ENCODE data around the gene CABLES1. TPM values are rescaled to one million over a fixed set of nuclear protein-coding genes. Genes with fewer than 3 reads are reported as not detected.

The CABLES1 gene
- total RNA-seq, 1 donor from 2014 or later = 50.9 TPM

DNA sequence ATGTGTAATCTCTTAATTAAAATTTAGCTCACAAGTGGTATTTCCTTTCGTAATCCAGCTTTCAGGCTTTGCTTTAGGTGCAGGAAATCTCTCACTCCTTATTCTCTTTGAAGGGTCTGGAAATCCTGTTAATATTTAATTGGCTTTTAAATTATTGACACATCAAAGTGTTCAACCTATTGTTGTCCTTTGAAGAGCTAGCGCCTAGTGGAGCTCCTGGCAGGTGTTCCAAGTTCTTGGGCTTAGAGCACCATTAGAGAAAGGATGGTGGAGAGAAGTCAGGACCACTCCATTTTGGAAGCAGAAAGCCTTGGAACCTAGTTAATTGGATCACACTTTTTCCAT is 92.4 kb downstream of the CABLES1 start:
- TF ChIP-seq, protein P1, sequence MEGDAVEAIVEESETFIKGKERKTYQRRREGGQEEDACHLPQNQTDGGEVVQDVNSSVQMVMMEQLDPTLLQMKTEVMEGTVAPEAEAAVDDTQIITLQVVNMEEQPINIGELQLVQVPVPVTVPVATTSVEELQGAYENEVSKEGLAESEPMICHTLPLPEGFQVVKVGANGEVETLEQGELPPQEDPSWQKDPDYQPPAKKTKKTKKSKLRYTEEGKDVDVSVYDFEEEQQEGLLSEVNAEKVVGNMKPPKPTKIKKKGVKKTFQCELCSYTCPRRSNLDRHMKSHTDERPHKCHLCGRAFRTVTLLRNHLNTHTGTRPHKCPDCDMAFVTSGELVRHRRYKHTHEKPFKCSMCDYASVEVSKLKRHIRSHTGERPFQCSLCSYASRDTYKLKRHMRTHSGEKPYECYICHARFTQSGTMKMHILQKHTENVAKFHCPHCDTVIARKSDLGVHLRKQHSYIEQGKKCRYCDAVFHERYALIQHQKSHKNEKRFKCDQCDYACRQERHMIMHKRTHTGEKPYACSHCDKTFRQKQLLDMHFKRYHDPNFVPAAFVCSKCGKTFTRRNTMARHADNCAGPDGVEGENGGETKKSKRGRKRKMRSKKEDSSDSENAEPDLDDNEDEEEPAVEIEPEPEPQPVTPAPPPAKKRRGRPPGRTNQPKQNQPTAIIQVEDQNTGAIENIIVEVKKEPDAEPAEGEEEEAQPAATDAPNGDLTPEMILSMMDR (IDR thresholded peaks at IDR 0.05) = no peak
- DNase-seq (ENCODE audit: extremely low spot score, unreplicated experiment) = no peak
- no peaks in the 10 kb centered on the region for H3K27me3 Mint-ChIP-seq (ENCODE audit: unreplicated experiment)
- H3K27ac Mint-ChIP-seq (ENCODE audit: unreplicated experiment) = peak overlapping the region; percentile 43
- H3K36me3 Mint-ChIP-seq (ENCODE audit: unreplicated experiment) = peaks cover 16% of the 10 kb centered on the region
- no peaks in the 10 kb centered on the region for H3K9me3 Mint-ChIP-seq (ENCODE audit: unreplicated experiment)
- peaks cover 78% of the 10 kb centered on the region for H3K4me1 Mint-ChIP-seq (ENCODE audit: unreplicated experiment)
- H3K4me3 Mint-ChIP-seq (ENCODE audit: unreplicated experiment) = no peak overlapping the region

DNA sequence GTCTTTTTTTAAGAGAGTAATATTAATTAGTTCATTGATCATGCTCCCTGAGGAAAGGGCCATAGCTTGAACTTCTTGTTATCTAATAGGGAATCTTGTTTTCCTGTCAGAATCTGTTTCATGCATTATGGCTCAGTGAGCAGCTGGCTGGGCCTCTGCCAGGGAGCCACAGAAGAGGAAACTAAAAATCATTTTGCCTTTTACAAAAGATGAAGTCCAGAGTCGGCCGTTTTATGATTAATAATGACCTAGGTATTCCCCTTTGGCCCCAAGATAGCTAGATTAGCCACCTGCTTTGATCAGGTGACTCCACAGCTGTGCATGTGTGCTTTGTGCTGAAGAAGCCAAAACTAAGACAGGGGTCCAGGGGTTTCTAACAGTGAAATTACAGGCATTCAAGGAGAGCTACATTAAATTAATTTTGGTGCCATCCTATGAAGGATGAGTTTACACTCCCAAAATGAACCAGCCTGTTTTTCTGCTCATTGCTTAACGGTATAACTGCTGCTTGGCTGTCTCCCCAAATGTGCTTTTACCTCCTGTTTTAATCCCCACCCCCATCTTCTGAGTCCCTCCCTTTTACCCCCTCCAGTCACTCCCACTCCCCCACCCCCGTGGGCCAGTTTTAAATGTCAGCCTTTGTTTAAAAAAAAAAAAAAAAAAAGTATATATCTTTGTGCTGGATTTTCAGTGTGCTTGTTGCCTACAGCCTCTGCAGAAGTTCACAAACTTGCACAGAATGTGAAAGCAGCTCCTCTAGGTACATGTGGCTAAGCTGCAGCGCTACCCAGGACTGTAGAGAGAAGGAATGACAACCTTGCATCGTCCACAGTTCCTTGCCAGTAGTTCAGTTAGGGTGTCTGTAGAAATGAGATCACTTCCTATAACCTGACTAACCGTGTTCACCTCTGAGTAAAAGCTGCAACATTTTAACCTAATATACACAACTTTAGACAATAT is 93.1 kb downstream of the CABLES1 start:
- Mint-ChIP-seq H3K36me3 (ENCODE audit: unreplicated experiment) (peaks cover 18% of the 10 kb centered on the region), H3K27ac (ENCODE audit: unreplicated experiment) (peak overlapping the region; percentile 63), H3K4me3 (ENCODE audit: unreplicated experiment) (no peak overlapping the region), H3K27me3 (ENCODE audit: unreplicated experiment) (no peaks in the 10 kb centered on the region), H3K4me1 (ENCODE audit: unreplicated experiment) (peaks cover 81% of the 10 kb centered on the region), H3K9me3 (ENCODE audit: unreplicated experiment) (no peaks in the 10 kb centered on the region)
- TF ChIP-seq, protein P1 (IDR thresholded peaks at IDR 0.05) = no peak
- DNase-seq (ENCODE audit: extremely low spot score, unreplicated experiment) = no peak

DNA sequence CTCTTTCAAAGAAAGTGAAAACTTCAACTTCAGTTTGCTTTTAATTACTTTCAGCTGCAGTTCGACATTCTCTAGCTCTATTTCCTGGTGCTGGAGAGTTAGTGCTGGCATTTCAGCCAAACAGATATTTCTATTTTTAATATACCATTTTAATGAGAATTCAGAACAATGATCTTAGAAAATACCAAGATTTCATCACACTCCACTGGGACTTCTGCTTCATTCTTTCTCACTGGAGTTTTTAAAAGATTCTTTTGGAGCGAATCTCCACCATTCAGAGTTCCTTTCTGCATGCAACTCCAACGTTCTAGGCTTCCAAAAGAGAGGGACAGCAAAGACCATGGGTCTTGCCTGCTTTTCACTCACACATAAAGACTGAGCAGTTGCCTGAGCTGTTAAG is 94.2 kb downstream of the CABLES1 start:
- Mint-ChIP-seq H3K4me3 (ENCODE audit: unreplicated experiment) (no peak overlapping the region), H3K27ac (ENCODE audit: unreplicated experiment) (peak overlapping the region; percentile 68), H3K27me3 (ENCODE audit: unreplicated experiment) (no peaks in the 10 kb centered on the region), H3K36me3 (ENCODE audit: unreplicated experiment) (peaks cover 21% of the 10 kb centered on the region), H3K9me3 (ENCODE audit: unreplicated experiment) (no peaks in the 10 kb centered on the region), H3K4me1 (ENCODE audit: unreplicated experiment) (peaks cover 79% of the 10 kb centered on the region)
- DNase-seq (ENCODE audit: extremely low spot score, unreplicated experiment) = no peak
- TF ChIP-seq, protein P1 (IDR thresholded peaks at IDR 0.05) = no peak

DNA sequence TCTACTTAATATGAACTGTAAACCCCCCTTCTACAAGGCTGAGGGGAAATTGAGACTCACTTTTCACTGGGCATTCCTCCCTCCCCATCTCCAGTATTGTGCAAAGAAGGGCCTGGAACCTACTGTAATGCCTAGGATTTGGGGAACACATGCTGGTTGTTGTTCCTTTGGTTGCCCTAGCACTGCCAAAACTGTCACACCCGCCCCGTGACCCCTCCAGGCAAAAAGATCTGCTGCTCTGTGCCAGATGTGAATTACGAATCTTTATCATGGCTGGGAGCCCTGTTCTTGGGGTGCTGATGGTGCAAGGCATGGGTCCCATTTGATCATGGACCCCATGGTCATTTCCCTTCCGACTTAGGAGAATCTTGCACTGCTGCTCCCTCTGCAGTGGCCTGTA is 95.4 kb downstream of the CABLES1 start:
- TF ChIP-seq, protein P1 (IDR thresholded peaks at IDR 0.05) = no peak
- Mint-ChIP-seq H3K4me3 (ENCODE audit: unreplicated experiment) (no peak overlapping the region), H3K9me3 (ENCODE audit: unreplicated experiment) (no peaks in the 10 kb centered on the region), H3K27me3 (ENCODE audit: unreplicated experiment) (no peaks in the 10 kb centered on the region), H3K4me1 (ENCODE audit: unreplicated experiment) (peaks cover 81% of the 10 kb centered on the region), H3K27ac (ENCODE audit: unreplicated experiment) (peak overlapping the region; percentile 68), H3K36me3 (ENCODE audit: unreplicated experiment) (peaks cover 17% of the 10 kb centered on the region)
- no peak for DNase-seq (ENCODE audit: extremely low spot score, unreplicated experiment)

DNA sequence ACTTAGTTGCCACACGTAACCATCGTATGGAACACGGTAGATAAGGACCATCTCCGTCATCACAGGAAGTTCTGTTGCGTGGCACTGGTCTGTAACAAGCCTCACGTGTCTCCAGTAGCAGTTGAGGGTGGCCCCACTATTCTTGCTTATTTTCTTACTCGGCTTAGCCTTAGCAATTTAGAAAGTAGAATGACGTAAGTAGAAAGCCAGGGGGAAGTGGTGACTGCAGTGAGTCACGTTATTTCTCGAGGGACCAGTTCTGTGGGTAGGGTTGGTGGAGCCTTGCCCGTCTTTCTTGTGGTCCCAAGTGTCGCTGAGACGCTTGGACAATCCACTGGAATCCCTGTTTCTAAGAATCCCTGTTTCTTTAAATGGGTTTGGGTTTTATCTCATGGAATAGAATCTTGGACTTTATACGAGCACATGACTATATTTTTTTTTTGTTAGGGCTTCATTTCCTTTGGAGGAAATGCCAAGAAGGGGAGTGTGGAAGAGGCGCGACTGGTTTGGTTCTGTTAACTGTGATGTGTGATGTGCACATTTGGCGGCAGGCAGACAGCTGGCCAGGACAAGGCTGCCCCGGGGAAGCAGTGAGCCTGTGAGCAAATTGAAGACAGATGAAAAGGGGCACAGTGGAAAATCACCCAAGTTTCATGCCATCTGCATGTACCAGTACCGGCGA is 96.2 kb downstream of the CABLES1 start:
- TF ChIP-seq, protein P1 (IDR thresholded peaks at IDR 0.05) = no peak
- H3K4me3 Mint-ChIP-seq (ENCODE audit: unreplicated experiment) = peak overlapping the region; percentile 51
- H3K27ac Mint-ChIP-seq (ENCODE audit: unreplicated experiment) = peak overlapping the region; percentile 94
- no peaks in the 10 kb centered on the region for H3K27me3 Mint-ChIP-seq (ENCODE audit: unreplicated experiment)
- no peak for DNase-seq (ENCODE audit: extremely low spot score, unreplicated experiment)
- H3K9me3 Mint-ChIP-seq (ENCODE audit: unreplicated experiment) = no peaks in the 10 kb centered on the region
- H3K4me1 Mint-ChIP-seq (ENCODE audit: unreplicated experiment) = peaks cover 78% of the 10 kb centered on the region
- H3K36me3 Mint-ChIP-seq (ENCODE audit: unreplicated experiment) = peaks cover 18% of the 10 kb centered on the region

Data from osteocyte (in vitro differentiated cells).